Subcutaneous adipose tissue (tissue), 4 donors: ENCODE results near the gene HMOX1. TPM values are rescaled to one million over a fixed set of nuclear protein-coding genes. Genes with fewer than 3 reads are reported as not detected.

Experiments used
- CTCF ChIP-seq: fragments of 450-650 bp; IDR thresholded peaks from one replicate; pipeline ENCODE4 v1.5.1; 2016; ENCODE audit warnings: low read depth, mild to moderate bottlenecking, control low read depth, antibody characterized with exemption, moderate library complexity
- total RNA-seq, 4 donors: library from RNA; depleted of rRNA; stranded (reverse); fragments of >200 nt; gene quantifications; one replicate each; pipeline ENCODE4 v1.1.0, GENCODE V29; 2016

The HMOX1 gene
- total RNA-seq, 4 donors from 2014 or later = 17.6 to 80.4 (median 28.7) TPM

GRCh38 chr22:35352214-35353111 is 28.4 kb upstream of the HMOX1 start:
- no peak for TF ChIP-seq CTCF

GRCh38 chr22:35353318-35353717 is 27.6 kb upstream of the HMOX1 start:
- TF ChIP-seq CTCF = no peak

- TF ChIP-seq CTCF = no peak
These were observed 26.8 kb upstream of the HMOX1 start for GRCh38 chr22:35354068-35354467.

GRCh38 chr22:35357883-35358621 is 22.8 kb upstream of the HMOX1 start:
- no peak for TF ChIP-seq CTCF

- no peak for TF ChIP-seq CTCF
These were observed 21.4 kb upstream of the HMOX1 start for GRCh38 chr22:35359380-35360065.

GRCh38 chr22:35361001-35361558 is 19.8 kb upstream of the HMOX1 start:
- TF ChIP-seq CTCF = no peak
